HepG2 (cell line): ENCODE data around the gene LSM10. TPM values are rescaled to one million over a fixed set of nuclear protein-coding genes. Genes with fewer than 3 reads are reported as not detected.
A peak's percentile ranks its signal among the peaks of the same experiment; 100 is the strongest.

Source experiments
- ARHGAP35 ChIP-seq: sonication (generic); formaldehyde crosslinking; IDR thresholded peaks from 2 replicates; pipeline ENCODE4 v1.9.0; 2022; ENCODE audit warnings: mild to moderate bottlenecking, inconsistent platforms, moderate library complexity, missing genetic modification reagents, borderline replicate concordance
- CEBPG ChIP-seq: IDR thresholded peaks from 2 replicates; pipeline ENCODE4 v1.6.1; 2016
- HNF1B ChIP-seq: sonication (generic); formaldehyde crosslinking; IDR thresholded peaks from 2 replicates; pipeline ENCODE4 v1.5.1; 2020; ENCODE audit warnings: mild to moderate bottlenecking, moderate library complexity, missing genetic modification reagents
- HNRNPUL1 ChIP-seq: fragments of 200-400 bp; formaldehyde crosslinking; IDR thresholded peaks from 2 replicates; pipeline ENCODE4 v1.6.1; 2017; ENCODE audit warnings: low read depth, mild to moderate bottlenecking, low read length, moderate library complexity
- KAT8 ChIP-seq: IDR thresholded peaks from 2 replicates; pipeline ENCODE4 v1.6.1; 2016; ENCODE audit warnings: missing genetic modification reagents, missing compliant biosample characterization
- KDM6A ChIP-seq: IDR thresholded peaks from 2 replicates; pipeline ENCODE4 v1.6.1; 2016; ENCODE audit warnings: low read depth
- KLF9 ChIP-seq: IDR thresholded peaks from 2 replicates; pipeline ENCODE4 v1.6.1; 2016; ENCODE audit warnings: low read depth
- PATZ1 ChIP-seq: sonication (generic); formaldehyde crosslinking; IDR thresholded peaks from 2 replicates; pipeline ENCODE4 v1.4.0; 2020; ENCODE audit warnings: missing genetic modification reagents
- RFX5 ChIP-seq: IDR thresholded peaks from 2 replicates; pipeline ENCODE4 v1.6.1; 2011; ENCODE audit warnings: low read depth, low read length, improper control_type of control experiment
- SALL1 ChIP-seq: sonication (generic); formaldehyde crosslinking; IDR thresholded peaks from 2 replicates; pipeline ENCODE4 v1.8.0; 2022; ENCODE audit warnings: mild to moderate bottlenecking, missing genetic modification reagents
- TFE3 ChIP-seq: IDR thresholded peaks from 2 replicates; pipeline ENCODE4 v1.6.1; 2016
- UBTF ChIP-seq: sonication (generic); formaldehyde crosslinking; IDR thresholded peaks from 2 replicates; pipeline ENCODE4 v1.4.0; 2020; ENCODE audit warnings: mild to moderate bottlenecking, missing genetic modification reagents
- ZNF143 ChIP-seq: sonication (generic); formaldehyde crosslinking; IDR thresholded peaks from 2 replicates; pipeline ENCODE4 v1.4.0; 2020; ENCODE audit warnings: missing genetic modification reagents
- ZNF160 ChIP-seq: sonication (generic); formaldehyde crosslinking; IDR thresholded peaks from 2 replicates; pipeline ENCODE4 v1.8.0; 2022; ENCODE audit warnings: mild to moderate bottlenecking, inconsistent platforms, missing genetic modification reagents
- ZNF451 ChIP-seq: sonication (generic); formaldehyde crosslinking; IDR thresholded peaks from 2 replicates; pipeline ENCODE4 v1.5.0; 2020; ENCODE audit warnings: mild to moderate bottlenecking, missing genetic modification reagents
- ZNF615 ChIP-seq: sonication (generic); formaldehyde crosslinking; IDR thresholded peaks from 2 replicates; pipeline ENCODE4 v1.5.0; 2020; ENCODE audit warnings: mild to moderate bottlenecking, missing genetic modification reagents, borderline replicate concordance
- ZNF761 ChIP-seq: sonication (generic); formaldehyde crosslinking; conservative IDR thresholded peaks from 2 replicates; pipeline ENCODE4 v1.4.0; 2020; ENCODE audit warnings: mild to moderate bottlenecking, missing genetic modification reagents
- ZNF772 ChIP-seq: sonication (generic); formaldehyde crosslinking; IDR thresholded peaks from 2 replicates; pipeline ENCODE4 v1.5.0; 2020; ENCODE audit warnings: mild to moderate bottlenecking, missing genetic modification reagents
- ZZZ3 ChIP-seq: sonication (generic); formaldehyde crosslinking; IDR thresholded peaks from 2 replicates; pipeline ENCODE4 v1.4.0; 2020; ENCODE audit warnings: missing genetic modification reagents, mild to moderate bottlenecking, borderline replicate concordance
- polyA plus RNA-seq, 8 experiments: library from polyadenylated mRNA; depleted of rRNA in 3 of 8; stranded (reverse) in 7 of 8; unstranded in 1 of 8; fragments of >200 nt; fragmentation: Illumina TruSeq in 4 of 8; extraction: Trizol in 4 of 8; gene quantifications; 2 replicates each; pipeline versions ENCODE4 v1.2.1 to v1.2.3, GENCODE V29; 2011 to 2016; ENCODE audit warnings: low read depth in 4 of 8, missing spikeins in 1 of 8, mixed read lengths in 1 of 8; ENCODE audit not compliant: insufficient read depth in 1 of 8
- total RNA-seq, 5 experiments: library from RNA; depleted of rRNA; stranded (reverse); fragments of >200 nt; fragmentation: Illumina TruSeq; extraction: Trizol; gene quantifications; 2 replicates each; pipeline ENCODE4 v1.2.3, GENCODE V29; 2016; ENCODE audit warnings: low read depth in 1 of 5

The LSM10 gene
- total and polyA plus RNA-seq, 2 of the 13 experiments (the other 11 are each of a cell fraction or from before 2014, with no cell fraction given), result 14.0 to 52.0 TPM

GRCh38 chr1:36369061-36369861 is 28.4 kb downstream of the LSM10 start (continued):
- TF ChIP-seq UBTF (no peak), TFE3 (CRISPR knock-in tag) (no peak), ZNF615 (CRISPR knock-in tag) (no peak), ZNF143 (no peak), ZNF451 (CRISPR knock-in tag) (no peak), KDM6A (CRISPR knock-in tag) (no peak), KAT8 (0 out of 2 replicates have a peak, but pooled peaks have one; percentile 25), ZNF761 (CRISPR knock-in tag) (no peak), ZNF160 (no peak), ZNF772 (no peak), HNF1B (CRISPR knock-in tag) (0 out of 2 replicates have a peak, but pooled peaks have one; percentile 16), ARHGAP35 (CRISPR knock-in tag) (no peak), KLF9 (CRISPR knock-in tag) (0 out of 2 replicates have a peak, but pooled peaks have one; percentile 72), PATZ1 (CRISPR knock-in tag) (peak; percentile 65), SALL1 (CRISPR knock-in tag) (peak; percentile 25; the same call in 1 of the 2 replicates), RFX5 (no peak), CEBPG (CRISPR knock-in tag) (peak; percentile 29; the same call in 1 of the 2 replicates), HNRNPUL1 (no peak), ZZZ3 (CRISPR knock-in tag) (no peak)
